K562 (cell line): ENCODE data around the gene HBG1. TPM values are rescaled to one million over a fixed set of nuclear protein-coding genes. Genes with fewer than 3 reads are reported as not detected.

ENCODE experiments used
- C11orf30 ChIP-seq: fragments of 450-650 bp; IDR thresholded peaks from 2 replicates; pipeline ENCODE4 v1.6.1; 2016; ENCODE audit warnings: low read depth, mild to moderate bottlenecking
- CBX2 ChIP-seq: fragments of 200-600 bp; sonication (generic); IDR thresholded peaks from one replicate; pipeline ENCODE4 v1.6.1; 2012; ENCODE audit warnings: mild to moderate bottlenecking, low read length, inconsistent platforms; ENCODE audit not compliant: insufficient read depth, poor library complexity, severe bottlenecking
- CHD4 ChIP-seq: fragments of 200-600 bp; sonication (generic); IDR thresholded peaks from 3 replicates; pipeline ENCODE4 v1.6.1; 2012; ENCODE audit warnings: low read depth, mild to moderate bottlenecking, mixed read lengths, low read length, inconsistent platforms; ENCODE audit not compliant: insufficient read depth, insufficient replicate concordance, poor library complexity, severe bottlenecking
- KDM1A ChIP-seq, 2 experiments: fragments of 450-650 bp; IDR thresholded peaks; 2 replicates each; pipeline ENCODE4 v1.6.1; 2016; ENCODE audit warnings: mild to moderate bottlenecking in 2 of 2
- NFYB ChIP-seq: IDR thresholded peaks from 2 replicates; pipeline ENCODE4 v1.6.1; 2011; ENCODE audit warnings: mild to moderate bottlenecking, moderate library complexity; ENCODE audit not compliant: insufficient read length; ENCODE audit errors: extremely low read depth
- RB1 ChIP-seq: fragments of 450-650 bp; IDR thresholded peaks from 2 replicates; pipeline ENCODE4 v1.6.1; 2017; ENCODE audit warnings: low read depth, mild to moderate bottlenecking
- RFX1 ChIP-seq: fragments of 450-650 bp; IDR thresholded peaks from 2 replicates; pipeline ENCODE4 v1.6.1; 2016; ENCODE audit warnings: mild to moderate bottlenecking, moderate library complexity
- RFX7 ChIP-seq: fragments of 250-450 bp; sonication (Bioruptor Pico); IDR thresholded peaks from 2 replicates; pipeline ENCODE4 v1.5.1; 2021; ENCODE audit warnings: mild to moderate bottlenecking
- SREBF2 ChIP-seq: sonication (generic); formaldehyde crosslinking; IDR thresholded peaks from 2 replicates; pipeline ENCODE4 v1.4.0; 2020; ENCODE audit warnings: mild to moderate bottlenecking, missing genetic modification reagents
- polyA plus RNA-seq, 8 experiments: library from polyadenylated mRNA; depleted of rRNA in 4 of 8; stranded (reverse) in 5 of 8; unstranded in 3 of 8; fragments of >200 nt; fragmentation: Nextera tagmentation in 2 of 8; fragmentation: Illumina TruSeq in 1 of 8; extraction: Ambion mirVana in 2 of 8; extraction: Trizol in 1 of 8; gene quantifications; 2 replicates each; pipeline versions ENCODE4 v1.2.1 to v1.2.3, GENCODE V29; 2011 to 2014; ENCODE audit warnings: inconsistent platforms in 1 of 8, missing spikeins in 1 of 8
- total RNA-seq, 7 experiments: library from RNA; depleted of rRNA in 6 of 7; stranded (reverse); fragments of >200 nt in 6 of 7; fragmentation: Illumina TruSeq in 2 of 7; extraction: Trizol in 2 of 7; gene quantifications; 2 replicates each; pipeline versions ENCODE4 v1.2.1 to v1.2.3, GENCODE V29; 2011 to 2021; ENCODE audit warnings: low replicate concordance in 1 of 7
- TF ChIP-seq, protein P1 (sequence below), 2 experiments: fragments of 450-650 bp; formaldehyde crosslinking in 1 of 2; IDR thresholded peaks; 2 replicates each; pipeline versions ENCODE4 v1.4.0 to v1.6.1; 2014 to 2020; ENCODE audit warnings: mild to moderate bottlenecking in 2 of 2, borderline replicate concordance in 1 of 2, low read depth in 1 of 2
- TF ChIP-seq, protein P2 (sequence below): fragments of 200-800 bp; sonication (Bioruptor generic); IDR thresholded peaks from 2 replicates; pipeline ENCODE4 v1.6.1; 2017; ENCODE audit warnings: missing genetic modification characterization, missing compliant biosample characterization
- TF ChIP-seq, protein P3 (sequence below): sonication (generic); formaldehyde crosslinking; IDR thresholded peaks from 2 replicates; pipeline ENCODE4 v1.8.0; 2022; ENCODE audit warnings: mild to moderate bottlenecking, missing genetic modification reagents, borderline replicate concordance
- TF ChIP-seq, protein P4 (sequence below): fragments of 450-650 bp; formaldehyde crosslinking; IDR thresholded peaks from 2 replicates; pipeline ENCODE4 v1.4.0; 2020; ENCODE audit warnings: mild to moderate bottlenecking, moderate library complexity

The HBG1 gene
- total and polyA plus RNA-seq, 9 of the 15 experiments (the other 6 are each of a cell fraction or from before 2014, with no cell fraction given) = 1,066 to 16,338 (median 4,898) TPM

DNA sequence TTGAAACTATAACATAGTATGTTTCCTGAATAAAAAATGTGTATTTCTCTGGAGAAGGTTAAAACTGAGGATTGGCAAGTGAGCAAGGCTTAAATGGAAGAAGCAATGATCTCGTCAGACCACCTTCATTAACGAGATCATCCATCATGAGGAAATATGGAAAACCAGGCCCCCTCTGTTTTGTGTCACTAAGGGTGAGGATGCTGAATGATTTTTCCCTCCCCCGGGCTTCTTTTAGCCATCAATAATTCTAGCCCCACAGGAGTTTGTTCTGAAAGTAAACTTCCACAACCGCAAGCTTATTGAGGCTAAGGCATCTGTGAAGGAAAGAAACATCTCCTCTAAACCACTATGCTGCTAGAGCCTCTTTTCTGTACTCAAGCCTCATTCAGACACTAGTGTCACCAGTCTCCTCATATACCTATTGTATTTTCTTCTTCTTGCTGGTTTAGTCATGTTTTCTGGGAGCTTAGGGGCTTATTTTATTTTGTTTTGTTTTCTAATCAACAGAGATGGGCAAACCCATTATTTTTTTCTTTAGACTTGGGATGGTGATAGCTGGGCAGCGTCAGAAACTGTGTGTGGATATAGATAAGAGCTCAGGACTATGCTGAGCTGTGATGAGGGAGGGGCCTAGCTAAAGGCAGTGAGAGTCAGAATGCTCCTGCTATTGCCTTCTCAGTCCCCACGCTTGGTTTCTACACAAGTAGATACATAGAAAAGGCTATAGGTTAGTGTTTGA lies 25.9 kb upstream of the HBG1 start (continued):
- TF ChIP-seq C11orf30 (peak; percentile 21; the same call in 1 of the 2 replicates), KDM1A (IDR thresholded peaks at IDR 0.05) (peak; percentile 18 to 53; a peak in 2 of 4 replicates), RFX7 (CRISPR knock-in tag) (no peak), CBX2 (no peak), RB1 (no peak), CHD4 (no peak), SREBF2 (CRISPR knock-in tag) (no peak), NFYB (no peak), RFX1 (no peak)
- TF ChIP-seq, protein P1, sequence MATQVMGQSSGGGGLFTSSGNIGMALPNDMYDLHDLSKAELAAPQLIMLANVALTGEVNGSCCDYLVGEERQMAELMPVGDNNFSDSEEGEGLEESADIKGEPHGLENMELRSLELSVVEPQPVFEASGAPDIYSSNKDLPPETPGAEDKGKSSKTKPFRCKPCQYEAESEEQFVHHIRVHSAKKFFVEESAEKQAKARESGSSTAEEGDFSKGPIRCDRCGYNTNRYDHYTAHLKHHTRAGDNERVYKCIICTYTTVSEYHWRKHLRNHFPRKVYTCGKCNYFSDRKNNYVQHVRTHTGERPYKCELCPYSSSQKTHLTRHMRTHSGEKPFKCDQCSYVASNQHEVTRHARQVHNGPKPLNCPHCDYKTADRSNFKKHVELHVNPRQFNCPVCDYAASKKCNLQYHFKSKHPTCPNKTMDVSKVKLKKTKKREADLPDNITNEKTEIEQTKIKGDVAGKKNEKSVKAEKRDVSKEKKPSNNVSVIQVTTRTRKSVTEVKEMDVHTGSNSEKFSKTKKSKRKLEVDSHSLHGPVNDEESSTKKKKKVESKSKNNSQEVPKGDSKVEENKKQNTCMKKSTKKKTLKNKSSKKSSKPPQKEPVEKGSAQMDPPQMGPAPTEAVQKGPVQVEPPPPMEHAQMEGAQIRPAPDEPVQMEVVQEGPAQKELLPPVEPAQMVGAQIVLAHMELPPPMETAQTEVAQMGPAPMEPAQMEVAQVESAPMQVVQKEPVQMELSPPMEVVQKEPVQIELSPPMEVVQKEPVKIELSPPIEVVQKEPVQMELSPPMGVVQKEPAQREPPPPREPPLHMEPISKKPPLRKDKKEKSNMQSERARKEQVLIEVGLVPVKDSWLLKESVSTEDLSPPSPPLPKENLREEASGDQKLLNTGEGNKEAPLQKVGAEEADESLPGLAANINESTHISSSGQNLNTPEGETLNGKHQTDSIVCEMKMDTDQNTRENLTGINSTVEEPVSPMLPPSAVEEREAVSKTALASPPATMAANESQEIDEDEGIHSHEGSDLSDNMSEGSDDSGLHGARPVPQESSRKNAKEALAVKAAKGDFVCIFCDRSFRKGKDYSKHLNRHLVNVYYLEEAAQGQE (IDR thresholded peaks at IDR 0.05; ENCODE audit: borderline replicate concordance) = peak; percentile 34; the same call in 1 of the 2 replicates
- TF ChIP-seq, protein P1 (CRISPR knock-in tag; IDR thresholded peaks at IDR 0.05; ENCODE audit: low read depth) = no peak
- TF ChIP-seq, protein P2, sequence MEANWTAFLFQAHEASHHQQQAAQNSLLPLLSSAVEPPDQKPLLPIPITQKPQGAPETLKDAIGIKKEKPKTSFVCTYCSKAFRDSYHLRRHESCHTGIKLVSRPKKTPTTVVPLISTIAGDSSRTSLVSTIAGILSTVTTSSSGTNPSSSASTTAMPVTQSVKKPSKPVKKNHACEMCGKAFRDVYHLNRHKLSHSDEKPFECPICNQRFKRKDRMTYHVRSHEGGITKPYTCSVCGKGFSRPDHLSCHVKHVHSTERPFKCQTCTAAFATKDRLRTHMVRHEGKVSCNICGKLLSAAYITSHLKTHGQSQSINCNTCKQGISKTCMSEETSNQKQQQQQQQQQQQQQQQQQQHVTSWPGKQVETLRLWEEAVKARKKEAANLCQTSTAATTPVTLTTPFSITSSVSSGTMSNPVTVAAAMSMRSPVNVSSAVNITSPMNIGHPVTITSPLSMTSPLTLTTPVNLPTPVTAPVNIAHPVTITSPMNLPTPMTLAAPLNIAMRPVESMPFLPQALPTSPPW = peak; percentile 65
- TF ChIP-seq, protein P3, sequence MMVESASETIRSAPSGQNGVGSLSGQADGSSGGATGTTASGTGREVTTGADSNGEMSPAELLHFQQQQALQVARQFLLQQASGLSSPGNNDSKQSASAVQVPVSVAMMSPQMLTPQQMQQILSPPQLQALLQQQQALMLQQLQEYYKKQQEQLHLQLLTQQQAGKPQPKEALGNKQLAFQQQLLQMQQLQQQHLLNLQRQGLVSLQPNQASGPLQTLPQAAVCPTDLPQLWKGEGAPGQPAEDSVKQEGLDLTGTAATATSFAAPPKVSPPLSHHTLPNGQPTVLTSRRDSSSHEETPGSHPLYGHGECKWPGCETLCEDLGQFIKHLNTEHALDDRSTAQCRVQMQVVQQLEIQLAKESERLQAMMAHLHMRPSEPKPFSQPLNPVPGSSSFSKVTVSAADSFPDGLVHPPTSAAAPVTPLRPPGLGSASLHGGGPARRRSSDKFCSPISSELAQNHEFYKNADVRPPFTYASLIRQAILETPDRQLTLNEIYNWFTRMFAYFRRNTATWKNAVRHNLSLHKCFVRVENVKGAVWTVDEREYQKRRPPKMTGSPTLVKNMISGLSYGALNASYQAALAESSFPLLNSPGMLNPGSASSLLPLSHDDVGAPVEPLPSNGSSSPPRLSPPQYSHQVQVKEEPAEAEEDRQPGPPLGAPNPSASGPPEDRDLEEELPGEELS (CRISPR knock-in tag) = no peak
- TF ChIP-seq, protein P4, sequence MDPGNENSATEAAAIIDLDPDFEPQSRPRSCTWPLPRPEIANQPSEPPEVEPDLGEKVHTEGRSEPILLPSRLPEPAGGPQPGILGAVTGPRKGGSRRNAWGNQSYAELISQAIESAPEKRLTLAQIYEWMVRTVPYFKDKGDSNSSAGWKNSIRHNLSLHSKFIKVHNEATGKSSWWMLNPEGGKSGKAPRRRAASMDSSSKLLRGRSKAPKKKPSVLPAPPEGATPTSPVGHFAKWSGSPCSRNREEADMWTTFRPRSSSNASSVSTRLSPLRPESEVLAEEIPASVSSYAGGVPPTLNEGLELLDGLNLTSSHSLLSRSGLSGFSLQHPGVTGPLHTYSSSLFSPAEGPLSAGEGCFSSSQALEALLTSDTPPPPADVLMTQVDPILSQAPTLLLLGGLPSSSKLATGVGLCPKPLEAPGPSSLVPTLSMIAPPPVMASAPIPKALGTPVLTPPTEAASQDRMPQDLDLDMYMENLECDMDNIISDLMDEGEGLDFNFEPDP = no peak
